Neural cell (in vitro differentiated cells): Measurements from ENCODE around the gene THBS1. TPM values are rescaled to one million over a fixed set of nuclear protein-coding genes. Genes with fewer than 3 reads are reported as not detected.

Source experiments
- H2AFZ ChIP-seq: fragments of 200-600, 300-800 bp; sonication (generic), shearing (Covaris generic); 2 replicates; pipeline ENCODE4 v1.6.0; 2014; ENCODE audit warnings: low read depth, mild to moderate bottlenecking, antibody characterized with exemption, low read length, moderate library complexity
- H3F3A ChIP-seq: fragments of 200-600 bp; shearing (Covaris generic); 2 replicates; pipeline ENCODE4 v1.6.1; 2016; ENCODE audit warnings: mild to moderate bottlenecking, moderate library complexity, mixed read lengths, antibody characterized with exemption, low read length; ENCODE audit not compliant: insufficient read depth, poor library complexity, severe bottlenecking
- H3K27ac ChIP-seq: fragments of 200-600, 300-800 bp; sonication (generic), shearing (Covaris generic); 2 replicates; pipeline ENCODE4 v1.5.1; 2014; ENCODE audit warnings: mild to moderate bottlenecking, low read length, moderate library complexity
- H3K27me3 ChIP-seq: fragments of 300-800, 200-600 bp; sonication (generic), shearing (Covaris generic); 2 replicates; pipeline ENCODE4 v1.6.0; 2014; ENCODE audit warnings: mild to moderate bottlenecking, low read depth, low read length, moderate library complexity; ENCODE audit not compliant: insufficient read depth
- H3K36me3 ChIP-seq: fragments of 300-800, 200-600 bp; sonication (generic), shearing (Covaris generic); 2 replicates; pipeline ENCODE4 v1.5.1; 2014; ENCODE audit warnings: mild to moderate bottlenecking, antibody characterized with exemption, low read length, moderate library complexity; ENCODE audit not compliant: insufficient read depth
- H3K4me2 ChIP-seq: fragments of 300-800, 200-600 bp; sonication (generic), shearing (Covaris generic); 2 replicates; pipeline ENCODE4 v1.6.0; 2014; ENCODE audit warnings: mild to moderate bottlenecking, low read length
- H3K4me3 ChIP-seq: fragments of 300-800, 200-600 bp; sonication (generic), shearing (Covaris generic); 2 replicates; pipeline ENCODE4 v1.5.1; 2014; ENCODE audit warnings: mild to moderate bottlenecking, low read length, moderate library complexity
- H3K79me2 ChIP-seq: fragments of 200-600 bp; shearing (Covaris generic); replicated peaks from 2 replicates; pipeline ENCODE4 v1.6.0; 2014; ENCODE audit warnings: mild to moderate bottlenecking, low read length, moderate library complexity; ENCODE audit not compliant: insufficient read depth
- H3K9ac ChIP-seq: fragments of 300-800, 200-600 bp; sonication (generic), shearing (Covaris generic); 2 replicates; pipeline ENCODE4 v1.6.1; 2016; ENCODE audit warnings: mild to moderate bottlenecking, low read length, mixed read lengths
- H3K9me2 ChIP-seq: fragments of 200-600 bp; shearing (Covaris generic); 2 replicates; pipeline ENCODE4 v1.6.1; 2016; ENCODE audit warnings: mild to moderate bottlenecking, low read length, mixed read lengths; ENCODE audit not compliant: insufficient read depth
- H3K9me3 ChIP-seq: fragments of 200-600, 300-800 bp; sonication (generic), shearing (Covaris generic); 2 replicates; pipeline ENCODE4 v1.6.1; 2016; ENCODE audit warnings: mild to moderate bottlenecking, mixed run types, low read length, moderate library complexity, mixed read lengths
- H4K20me1 ChIP-seq: fragments of 200-600 bp; shearing (Covaris generic); 2 replicates; pipeline ENCODE4 v1.6.1; 2016; ENCODE audit warnings: mild to moderate bottlenecking, mixed run types; ENCODE audit not compliant: insufficient read depth
- CTCF ChIP-seq: fragments of 450-650 bp; IDR thresholded peaks from 2 replicates; pipeline ENCODE4 v1.5.1; 2014; ENCODE audit warnings: antibody characterized with exemption, mild to moderate bottlenecking, moderate library complexity; ENCODE audit not compliant: poor library complexity, severe bottlenecking
- EP300 ChIP-seq: fragments of 450-650 bp; conservative IDR thresholded peaks from 2 replicates; pipeline ENCODE4 v1.6.1; 2014; ENCODE audit warnings: antibody characterized with exemption, mild to moderate bottlenecking, moderate library complexity; ENCODE audit not compliant: poor library complexity, severe bottlenecking
- EZH2 ChIP-seq: fragments of 200-600, 300-800 bp; shearing (Covaris generic), sonication (generic); IDR thresholded peaks from 2 replicates; pipeline ENCODE4 v1.6.1; 2014; ENCODE audit warnings: antibody characterized with exemption, low read length, borderline replicate concordance, mild to moderate bottlenecking; ENCODE audit not compliant: insufficient read depth, poor library complexity, severe bottlenecking
- MXI1 ChIP-seq: fragments of 450-650 bp; conservative IDR thresholded peaks from 2 replicates; pipeline ENCODE4 v1.6.1; 2014; ENCODE audit warnings: antibody characterized with exemption, mild to moderate bottlenecking; ENCODE audit not compliant: poor library complexity, severe bottlenecking
- POLR2AphosphoS5 ChIP-seq: IDR thresholded peaks from 2 replicates; pipeline ENCODE4 v1.6.1; 2012
- RAD21 ChIP-seq: fragments of 450-650 bp; conservative IDR thresholded peaks from 2 replicates; pipeline ENCODE4 v1.6.1; 2014; ENCODE audit warnings: antibody characterized with exemption, mild to moderate bottlenecking, moderate library complexity
- REST ChIP-seq: IDR thresholded peaks from 2 replicates; pipeline ENCODE4 v1.6.1; 2012; ENCODE audit warnings: borderline replicate concordance
- SMC3 ChIP-seq: fragments of 450-650 bp; conservative IDR thresholded peaks from 2 replicates; pipeline ENCODE4 v1.6.1; 2014; ENCODE audit warnings: antibody characterized with exemption, mild to moderate bottlenecking, moderate library complexity; ENCODE audit not compliant: poor library complexity
- TAF1 ChIP-seq: IDR thresholded peaks from 2 replicates; pipeline ENCODE4 v1.6.1; 2012; ENCODE audit warnings: low read depth
- polyA plus RNA-seq: library from polyadenylated mRNA; depleted of rRNA; stranded (reverse); fragments of >200 nt; gene quantifications from 2 replicates; pipeline ENCODE4 v1.2.3, GENCODE V29; 2014

THBS1 gene
- polyA plus RNA-seq, 1 donor from 2014 or later: 0.22 TPM

- Histone ChIP-seq H2AFZ (no peak overlapping the region), H3K9ac (no peak overlapping the region), H3K9me3 (no peaks in the 10 kb centered on the region), H3K27me3 (no peaks in the 10 kb centered on the region), H3K4me3 (no peak overlapping the region), H3K36me3 (no peaks in the 10 kb centered on the region), H3K27ac (no peak overlapping the region), H3K4me2 (no peak overlapping the region), H3K9me2 (no peaks in the 10 kb centered on the region), H3K79me2 (no peaks in the 10 kb centered on the region), H3F3A (no peaks in the 10 kb centered on the region), H4K20me1 (no peaks in the 10 kb centered on the region)
- no peak for TF ChIP-seq POLR2AphosphoS5
- TF ChIP-seq EP300: no peak
- no peak for TF ChIP-seq TAF1
- TF ChIP-seq RAD21: no peak
- no peak for TF ChIP-seq SMC3
- TF ChIP-seq EZH2: no peak
- TF ChIP-seq REST: no peak
- no peak for TF ChIP-seq CTCF
- no peak for TF ChIP-seq MXI1
Observed at GRCh38 chr15:39597336-39597735, 16.5 kb downstream of the THBS1 start.

GRCh38 chr15:39597751-39598185 is 16.9 kb downstream of the THBS1 start:
- Histone ChIP-seq H3F3A (no peaks in the 10 kb centered on the region), H3K4me2 (no peak overlapping the region), H3K4me3 (no peak overlapping the region), H3K27ac (no peak overlapping the region), H3K9ac (no peak overlapping the region), H3K79me2 (no peaks in the 10 kb centered on the region), H3K27me3 (no peaks in the 10 kb centered on the region), H2AFZ (no peak overlapping the region), H3K9me3 (no peaks in the 10 kb centered on the region), H3K9me2 (no peaks in the 10 kb centered on the region), H3K36me3 (no peaks in the 10 kb centered on the region), H4K20me1 (no peaks in the 10 kb centered on the region)
- TF ChIP-seq REST: no peak
- TF ChIP-seq EZH2: no peak
- no peak for TF ChIP-seq EP300
- TF ChIP-seq RAD21: no peak
- TF ChIP-seq MXI1: no peak
- no peak for TF ChIP-seq SMC3
- no peak for TF ChIP-seq CTCF
- no peak for TF ChIP-seq TAF1
- no peak for TF ChIP-seq POLR2AphosphoS5
